Measurements from ENCODE around the gene MED26.

The MED26 gene

GRCh38 chr19:16598848-16599247 lies 29.2 kb downstream of the MED26 start:
- H3K36me3 Mint-ChIP-seq = peaks cover 0 to 14% of the 10 kb centered on the region in 2 donors
- no peak overlapping the region for H3K4me3 Mint-ChIP-seq
- no peaks in the 10 kb centered on the region for H3K9me3 Mint-ChIP-seq
- no peaks in the 10 kb centered on the region for H3K27me3 Mint-ChIP-seq
- no peak overlapping the region for H3K27ac Mint-ChIP-seq
- H3K4me1 Mint-ChIP-seq = peaks cover 56 to 92% of the 10 kb centered on the region in 2 donors
- DNase-seq (no peak), ATAC-seq (replicated peaks) (no peak)

- no peak for DNase-seq
- Mint-ChIP-seq H3K27ac (no peak overlapping the region), H3K4me1 (peaks cover 67 to 93% of the 10 kb centered on the region in 2 donors), H3K27me3 (no peaks in the 10 kb centered on the region), H3K4me3 (no peak overlapping the region), H3K36me3 (peaks cover 10 to 16% of the 10 kb centered on the region in 2 donors), H3K9me3 (no peaks in the 10 kb centered on the region)
- ATAC-seq (replicated peaks) = no peak
Observed at GRCh38 chr19:16596399-16596798, 31.6 kb downstream of the MED26 start.

GRCh38 chr19:16595097-16595496 lies 32.9 kb downstream of the MED26 start:
- Mint-ChIP-seq H3K36me3 (peaks cover 10 to 16% of the 10 kb centered on the region in 2 donors), H3K27ac (peak overlapping the region; percentile 78), H3K4me1 (peaks cover 71 to 94% of the 10 kb centered on the region in 2 donors), H3K27me3 (no peaks in the 10 kb centered on the region), H3K4me3 (peak overlapping the region; percentile 64 to 77), H3K9me3 (no peaks in the 10 kb centered on the region)
- ATAC-seq (replicated peaks) (no peak), DNase-seq (no peak)

GRCh38 chr19:16594681-16595091 lies 33.3 kb downstream of the MED26 start:
- peak overlapping the region; percentile 64 to 77 for H3K4me3 Mint-ChIP-seq
- H3K27ac Mint-ChIP-seq = peak overlapping the region; percentile 78
- peak; percentile 71 for ATAC-seq (replicated peaks)
- no peaks in the 10 kb centered on the region for H3K27me3 Mint-ChIP-seq
- peaks cover 74 to 94% of the 10 kb centered on the region in 2 donors for H3K4me1 Mint-ChIP-seq
- DNase-seq = no peak
- H3K9me3 Mint-ChIP-seq = no peaks in the 10 kb centered on the region
- H3K36me3 Mint-ChIP-seq = peaks cover 10 to 16% of the 10 kb centered on the region in 2 donors

GRCh38 chr19:16594131-16594586 lies 33.8 kb downstream of the MED26 start:
- H3K27ac Mint-ChIP-seq = peak overlapping the region; percentile 78
- peaks cover 72 to 94% of the 10 kb centered on the region in 2 donors for H3K4me1 Mint-ChIP-seq
- no peaks in the 10 kb centered on the region for H3K27me3 Mint-ChIP-seq
- no peaks in the 10 kb centered on the region for H3K9me3 Mint-ChIP-seq
- peak overlapping the region; percentile 76 to 77 for H3K4me3 Mint-ChIP-seq
- ATAC-seq (replicated peaks) (peak; percentile 75 to 84), DNase-seq (peak; percentile 66)
- peaks cover 10 to 16% of the 10 kb centered on the region in 2 donors for H3K36me3 Mint-ChIP-seq

- ATAC-seq (replicated peaks) (no peak), DNase-seq (no peak)
- peaks cover 11 to 16% of the 10 kb centered on the region in 2 donors for H3K36me3 Mint-ChIP-seq
- no peaks in the 10 kb centered on the region for H3K9me3 Mint-ChIP-seq
- H3K27me3 Mint-ChIP-seq = no peaks in the 10 kb centered on the region
- peak overlapping the region; percentile 78 for H3K27ac Mint-ChIP-seq
- H3K4me1 Mint-ChIP-seq = peaks cover 73 to 94% of the 10 kb centered on the region in 2 donors
- peak overlapping the region; percentile 76 to 77 for H3K4me3 Mint-ChIP-seq
Observed at GRCh38 chr19:16593181-16593580, 34.8 kb downstream of the MED26 start.

- H3K27ac Mint-ChIP-seq = no peak overlapping the region
- DNase-seq = no peak
Observed at GRCh38 chr19:16591803-16592556, 36.0 kb downstream of the MED26 start.

GRCh38 chr19:16590876-16591802 lies 36.9 kb downstream of the MED26 start:
- H3K27me3 Mint-ChIP-seq = no peaks in the 10 kb centered on the region
- peaks cover 78 to 98% of the 10 kb centered on the region in 2 donors for H3K4me1 Mint-ChIP-seq
- peak overlapping the region; percentile 39 to 47 for H3K4me3 Mint-ChIP-seq
- H3K9me3 Mint-ChIP-seq = no peaks in the 10 kb centered on the region
- ATAC-seq (replicated peaks) (no peak), DNase-seq (no peak)
- H3K27ac Mint-ChIP-seq = no peak overlapping the region
- H3K36me3 Mint-ChIP-seq = peaks cover 11 to 22% of the 10 kb centered on the region in 2 donors

More at GRCh38 chr19:16591803-16592556, 36.0 kb downstream of the MED26 start:
- no peaks in the 10 kb centered on the region for H3K27me3 Mint-ChIP-seq
- peaks cover 11 to 22% of the 10 kb centered on the region in 2 donors for H3K36me3 Mint-ChIP-seq
- H3K4me3 Mint-ChIP-seq = no peak overlapping the region
- H3K9me3 Mint-ChIP-seq = no peaks in the 10 kb centered on the region
- peaks cover 76 to 98% of the 10 kb centered on the region in 2 donors for H3K4me1 Mint-ChIP-seq
- ATAC-seq (replicated peaks) = no peak

GRCh38 chr19:16589917-16590316 lies 38.1 kb downstream of the MED26 start:
- H3K9me3 Mint-ChIP-seq = no peaks in the 10 kb centered on the region
- ATAC-seq (replicated peaks) = no peak
- no peak for DNase-seq
- peaks cover 15 to 29% of the 10 kb centered on the region in 2 donors for H3K36me3 Mint-ChIP-seq
- no peaks in the 10 kb centered on the region for H3K27me3 Mint-ChIP-seq
- H3K27ac Mint-ChIP-seq = peak overlapping the region; percentile 100
- peaks cover 75 to 98% of the 10 kb centered on the region in 2 donors for H3K4me1 Mint-ChIP-seq
- peak overlapping the region; percentile 32 to 44 for H3K4me3 Mint-ChIP-seq

GRCh38 chr19:16588824-16589577 lies 39.0 kb downstream of the MED26 start:
- Mint-ChIP-seq H3K27me3 (no peaks in the 10 kb centered on the region), H3K27ac (peak overlapping the region; percentile 100), H3K4me3 (peak overlapping the region; percentile 83 to 93), H3K9me3 (no peaks in the 10 kb centered on the region), H3K4me1 (peaks cover 69 to 98% of the 10 kb centered on the region in 2 donors), H3K36me3 (peaks cover 15 to 31% of the 10 kb centered on the region in 2 donors)
- ATAC-seq (replicated peaks) (peak; percentile 10 to 13), DNase-seq (no peak)

GRCh38 chr19:16587833-16588823 lies 39.9 kb downstream of the MED26 start:
- H3K4me3 Mint-ChIP-seq = peak overlapping the region; percentile 83 to 93
- H3K27ac Mint-ChIP-seq = peak overlapping the region; percentile 100
- H3K27me3 Mint-ChIP-seq = no peaks in the 10 kb centered on the region
- ATAC-seq (replicated peaks) (peak; percentile 68 to 70), DNase-seq (peak; percentile 86)
- H3K9me3 Mint-ChIP-seq = no peaks in the 10 kb centered on the region
- H3K4me1 Mint-ChIP-seq = peaks cover 67 to 98% of the 10 kb centered on the region in 2 donors
- H3K36me3 Mint-ChIP-seq = peaks cover 12 to 28% of the 10 kb centered on the region in 2 donors

GRCh38 chr19:16586991-16587832 lies 40.8 kb downstream of the MED26 start:
- DNase-seq (peak; percentile 83), ATAC-seq (replicated peaks) (peak; percentile 3 to 52)
- Mint-ChIP-seq H3K4me3 (peak overlapping the region; percentile 83 to 93), H3K27ac (peak overlapping the region; percentile 100), H3K4me1 (peaks cover 66 to 98% of the 10 kb centered on the region in 2 donors), H3K36me3 (peaks cover 8 to 24% of the 10 kb centered on the region in 2 donors), H3K9me3 (no peaks in the 10 kb centered on the region), H3K27me3 (no peaks in the 10 kb centered on the region)

All from stimulated activated naive B cell treated with anti-CD40 and anti-IgM and Interleukin-4, amounts not matched to agents 10 μg/mL and 1 μg/mL and 100 μg/mL, for 72 hours (primary cell).